Measurements from ENCODE around the gene PNLIPRP1.

Gene PNLIPRP1

DNA sequence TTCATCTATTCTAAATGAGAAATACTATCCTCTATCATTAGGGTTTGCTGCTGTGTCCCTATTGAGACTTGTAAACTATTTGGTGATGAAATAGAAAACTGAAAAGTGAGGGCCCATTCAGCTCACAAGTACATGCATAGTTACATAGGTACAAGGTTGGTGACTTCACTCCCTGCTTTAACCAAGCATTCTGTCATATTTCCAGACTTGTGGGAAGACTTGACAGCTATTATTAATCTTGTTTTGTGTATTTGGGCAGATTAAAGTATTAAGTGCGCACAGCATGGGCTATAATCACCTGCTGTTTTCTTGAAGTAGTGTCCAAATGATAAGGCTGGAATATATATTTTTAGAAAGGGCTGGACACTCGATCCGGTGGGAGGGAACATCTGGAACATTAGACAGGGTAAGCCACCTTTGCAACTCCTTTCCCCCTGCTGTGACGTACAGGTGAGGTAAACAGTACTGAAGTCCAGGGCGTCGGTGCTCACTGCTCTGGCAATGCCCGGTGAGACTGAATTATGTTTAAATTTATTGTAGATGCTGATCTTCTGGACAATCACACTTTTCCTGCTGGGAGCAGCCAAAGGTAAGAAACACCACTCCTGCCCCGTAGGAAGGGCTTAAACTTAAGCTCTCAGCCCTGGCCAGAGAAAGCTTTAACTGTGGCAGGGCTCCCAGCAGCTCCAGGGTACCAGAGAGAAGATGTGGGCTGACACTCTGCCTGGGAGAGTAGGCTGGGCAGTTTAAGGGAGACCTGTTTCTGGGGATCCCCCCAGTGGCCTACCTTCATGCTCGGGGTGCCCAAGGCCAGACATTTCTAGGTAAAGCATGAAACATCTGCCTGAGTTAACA is at the start of gene PNLIPRP1:
Gene PNLIPRP1 (plus strand): TSS at position 370 of the 855 bp plus-strand sequence. CDS start 171 bp downstream, at position 541.
- no peak for DNase-seq (ENCODE audit: low read depth in 2 of 2)

DNA sequence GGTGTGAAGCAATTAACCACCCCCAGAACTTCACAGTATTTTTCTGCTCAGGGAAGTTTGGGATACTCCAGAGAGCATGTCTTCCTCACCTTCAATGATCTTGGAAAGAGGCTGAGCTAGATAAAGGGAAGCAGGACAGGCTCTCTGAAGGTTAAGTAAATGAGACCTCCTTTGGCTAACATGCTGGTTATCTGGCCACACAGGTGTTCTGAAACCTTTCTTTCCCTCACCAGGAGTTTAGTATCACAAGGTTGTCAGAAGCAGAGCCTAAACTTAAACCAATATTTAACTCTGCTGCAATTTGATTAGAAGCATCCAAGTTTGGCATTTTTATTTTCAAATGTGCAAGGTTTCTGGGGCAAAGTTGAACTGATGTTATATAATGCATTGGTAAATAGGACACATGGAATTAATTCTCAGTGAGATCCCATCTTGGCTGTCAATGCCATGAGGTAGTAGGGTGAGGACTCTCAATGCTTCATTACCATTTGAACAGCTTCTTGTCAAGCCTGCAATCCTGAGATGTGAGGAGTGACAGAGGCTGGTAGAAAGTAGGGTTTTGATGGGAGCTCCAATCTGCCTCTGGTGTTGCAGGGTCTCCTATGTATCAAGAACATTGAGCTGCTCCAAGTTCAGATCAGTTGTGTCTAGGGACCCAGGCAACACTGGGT is 48.6 kb upstream of the PNLIPRP1 start:
- DNase-seq (ENCODE audit: low read depth in 2 of 2), result no peak

GRCh38 chr10:116545122-116545521 is 45.6 kb upstream of the PNLIPRP1 start:
- no peak for DNase-seq (ENCODE audit: low read depth in 2 of 2)

DNA sequence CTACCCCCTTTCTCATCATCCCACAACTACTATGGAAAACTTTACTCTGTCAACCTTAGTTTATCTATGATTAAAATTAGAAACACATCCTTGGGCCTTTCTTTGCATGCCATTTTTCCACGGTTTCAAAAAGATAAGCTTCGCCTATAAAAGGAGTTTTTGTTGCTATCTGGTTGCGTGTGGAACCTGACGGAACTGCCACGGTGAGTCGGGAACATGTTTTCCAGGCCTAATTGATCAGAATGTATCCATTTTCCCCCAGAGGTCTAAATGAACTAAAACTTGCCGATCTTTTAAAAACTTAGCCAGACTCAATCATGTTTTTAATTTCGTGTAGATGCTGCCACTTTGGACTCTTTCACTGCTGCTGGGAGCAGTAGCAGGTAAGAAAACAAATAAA is 45.0 kb upstream of the PNLIPRP1 start, which contains the start of gene PNLIP:
Gene PNLIP (plus strand): TSS at position 176 of the 400 bp plus-strand sequence. CDS start 162 bp downstream, at position 338.
- no peak for DNase-seq (ENCODE audit: low read depth in 2 of 2)

DNA sequence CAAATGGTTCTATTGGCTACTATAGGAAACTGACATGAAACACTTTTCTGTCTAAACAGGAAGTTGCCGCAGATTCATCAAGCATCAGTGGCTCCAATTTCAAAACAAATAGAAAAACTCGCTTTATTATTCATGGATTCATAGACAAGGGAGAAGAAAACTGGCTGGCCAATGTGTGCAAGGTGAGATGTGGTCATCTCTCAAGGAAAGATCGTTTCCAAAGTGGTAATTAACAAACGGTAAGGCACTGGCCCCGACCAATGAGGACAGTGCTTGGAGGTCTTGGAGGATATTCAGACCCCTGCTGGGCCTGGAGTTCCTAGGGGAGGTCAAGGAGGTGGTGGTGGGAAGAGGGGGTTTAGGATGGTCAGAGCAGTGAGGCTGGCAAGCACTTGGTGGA is 42.5 kb upstream of the PNLIPRP1 start:
- no peak for DNase-seq (ENCODE audit: low read depth in 2 of 2)

- DNase-seq (ENCODE audit: low read depth in 2 of 2), result no peak
Observed at GRCh38 chr10:116553378-116553980, 37.3 kb upstream of the PNLIPRP1 start.

- no peak for DNase-seq (ENCODE audit: low read depth in 2 of 2)
Observed at GRCh38 chr10:116554628-116555027, 36.1 kb upstream of the PNLIPRP1 start.

DNA sequence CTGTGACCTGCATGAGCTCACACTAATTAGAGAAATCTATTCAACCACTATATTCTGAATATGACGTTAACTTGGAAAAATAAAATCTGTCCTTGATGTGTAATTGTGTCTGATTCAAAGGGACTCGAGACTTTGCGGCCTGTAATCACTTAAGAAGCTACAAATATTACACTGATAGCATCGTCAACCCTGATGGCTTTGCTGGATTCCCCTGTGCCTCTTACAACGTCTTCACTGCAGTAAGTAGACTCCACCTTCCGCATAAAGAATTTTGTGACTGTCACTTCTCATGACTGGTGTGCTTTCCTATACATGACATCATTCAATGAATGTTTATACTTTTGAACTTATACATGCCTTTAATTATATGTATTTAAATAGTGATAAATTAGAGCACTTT is 34.9 kb upstream of the PNLIPRP1 start:
- DNase-seq (ENCODE audit: low read depth in 2 of 2), result no peak

DNA sequence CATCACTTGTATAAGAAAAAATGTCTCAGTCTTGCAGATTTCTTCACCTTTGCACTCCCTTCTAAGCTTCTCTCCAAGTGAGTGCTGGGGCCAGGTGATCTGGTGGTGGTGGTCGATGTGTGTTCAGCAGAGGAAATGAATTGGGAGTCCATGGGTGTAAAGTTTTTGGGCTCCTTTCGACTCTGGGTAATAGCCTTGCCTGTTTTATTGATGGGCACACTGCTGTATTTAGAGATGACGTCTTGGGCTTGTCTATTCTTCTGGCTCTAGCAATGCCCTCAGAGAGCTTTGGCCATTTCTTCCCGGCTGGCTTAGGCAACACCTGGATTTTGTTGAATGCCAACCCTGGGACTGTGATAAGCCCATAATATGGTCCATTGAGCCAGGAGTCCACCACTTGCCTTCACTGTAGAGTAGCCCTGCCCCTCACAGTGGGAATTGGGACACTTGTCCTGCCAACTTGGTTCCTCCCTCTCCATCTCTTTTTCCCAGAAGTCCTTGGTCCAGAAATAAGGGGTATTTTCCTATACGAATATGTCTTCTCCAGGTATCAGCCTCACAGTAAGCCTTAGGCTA is 33.4 kb upstream of the PNLIPRP1 start:
- no peak for DNase-seq (ENCODE audit: low read depth in 2 of 2)

- no peak for DNase-seq (ENCODE audit: low read depth in 2 of 2)
Observed at GRCh38 chr10:116565534-116565933, 25.2 kb upstream of the PNLIPRP1 start.

DNA sequence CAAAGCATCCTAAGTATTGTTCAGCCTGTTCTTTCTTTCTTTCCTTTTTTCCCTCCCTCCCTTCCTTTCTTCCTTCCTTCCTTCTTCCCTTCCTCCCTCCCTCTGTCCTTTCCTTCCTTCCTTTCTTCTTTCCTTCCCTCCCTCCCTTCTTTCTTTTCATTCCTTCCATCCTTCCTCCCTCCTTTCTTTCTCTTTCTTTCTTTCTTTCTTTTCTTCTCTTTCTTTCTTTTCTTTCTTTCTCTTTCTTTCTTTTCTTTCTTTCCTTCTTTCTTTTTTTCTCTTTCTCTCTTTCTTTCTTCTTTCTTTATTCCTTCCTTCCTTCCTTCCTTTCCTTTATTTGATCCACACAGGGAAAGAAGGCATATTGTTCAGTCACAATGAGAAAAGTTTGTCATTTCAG is 23.8 kb upstream of the PNLIPRP1 start:
- DNase-seq (ENCODE audit: low read depth in 2 of 2), result no peak

DNA sequence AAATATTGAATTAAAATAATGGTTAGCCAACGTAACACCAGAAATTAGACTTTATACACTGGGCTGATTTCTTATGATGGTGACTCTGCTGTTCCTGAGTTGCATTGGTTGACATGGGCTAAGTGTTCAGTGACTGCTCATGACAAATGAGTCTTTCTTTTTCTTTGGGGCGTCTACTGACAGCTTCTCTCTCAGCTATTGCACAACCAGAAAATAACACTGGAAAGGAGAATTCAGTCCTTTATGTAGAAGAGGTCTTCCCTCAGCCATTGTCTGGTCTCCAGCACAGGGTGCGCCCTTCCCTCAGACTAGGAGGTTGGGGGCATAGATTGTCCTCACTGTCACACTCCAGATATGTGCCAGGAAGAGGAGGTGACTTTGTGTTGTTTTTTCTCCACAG is 23.4 kb upstream of the PNLIPRP1 start:
- no peak for DNase-seq (ENCODE audit: low read depth in 2 of 2)

GRCh38 chr10:116574797-116575196 is 16.0 kb upstream of the PNLIPRP1 start:
- no peak for DNase-seq (ENCODE audit: low read depth in 2 of 2)

DNA sequence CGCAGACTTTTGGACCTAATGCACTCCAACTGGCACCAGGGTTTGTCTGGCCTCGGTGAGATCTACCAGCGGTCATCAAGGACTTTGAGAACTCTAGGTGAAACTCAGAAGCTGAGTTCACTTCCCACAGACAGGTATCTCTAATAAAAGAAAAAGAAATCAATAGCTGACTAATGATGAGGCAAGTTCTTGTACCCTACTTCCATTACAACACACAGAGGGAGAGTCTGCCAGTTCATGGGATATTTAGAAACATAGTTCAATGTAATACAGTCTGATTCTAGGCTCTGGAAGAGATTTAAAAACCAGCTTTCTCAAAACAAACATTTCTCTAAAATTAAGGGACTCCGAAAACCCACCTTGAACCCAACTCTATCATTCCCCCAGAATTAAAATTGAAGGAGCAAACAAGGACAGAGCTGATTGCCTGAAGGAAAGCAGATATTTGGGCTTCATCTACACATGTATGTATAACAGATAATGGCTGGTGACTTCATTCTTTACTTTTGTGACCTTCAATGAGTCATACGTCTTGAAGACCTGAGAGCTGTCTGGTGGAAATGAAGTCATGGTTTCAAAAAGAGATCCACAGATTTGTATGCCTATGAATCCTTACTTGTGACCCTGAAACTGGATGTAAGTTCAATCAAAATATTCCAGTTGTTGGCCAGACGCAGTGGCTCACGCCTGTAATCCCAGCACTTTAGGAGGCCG is 2.7 kb upstream of the PNLIPRP1 start:
- no peak for DNase-seq (ENCODE audit: low read depth in 2 of 2)

DNA sequence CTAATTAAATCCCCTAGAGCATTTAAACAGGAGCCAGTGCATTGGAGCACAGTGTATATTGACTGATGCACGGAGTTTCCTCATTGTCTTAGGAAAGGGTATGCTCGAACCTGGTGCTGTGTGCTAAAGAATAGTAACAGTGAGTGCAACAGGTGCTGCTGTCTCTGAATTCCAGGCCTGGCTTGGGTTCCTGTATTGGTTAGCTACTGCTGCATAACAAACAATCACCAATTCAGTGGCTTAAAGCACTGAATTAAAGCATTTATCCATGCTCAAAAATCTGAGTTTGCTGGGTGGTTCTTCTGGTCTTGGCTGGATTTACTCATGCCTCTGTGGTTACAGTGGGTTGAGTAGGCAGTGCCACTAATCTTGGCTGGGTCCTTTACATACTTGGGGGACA is 1.8 kb upstream of the PNLIPRP1 start:
- DNase-seq (ENCODE audit: low read depth in 2 of 2), result no peak

DNA sequence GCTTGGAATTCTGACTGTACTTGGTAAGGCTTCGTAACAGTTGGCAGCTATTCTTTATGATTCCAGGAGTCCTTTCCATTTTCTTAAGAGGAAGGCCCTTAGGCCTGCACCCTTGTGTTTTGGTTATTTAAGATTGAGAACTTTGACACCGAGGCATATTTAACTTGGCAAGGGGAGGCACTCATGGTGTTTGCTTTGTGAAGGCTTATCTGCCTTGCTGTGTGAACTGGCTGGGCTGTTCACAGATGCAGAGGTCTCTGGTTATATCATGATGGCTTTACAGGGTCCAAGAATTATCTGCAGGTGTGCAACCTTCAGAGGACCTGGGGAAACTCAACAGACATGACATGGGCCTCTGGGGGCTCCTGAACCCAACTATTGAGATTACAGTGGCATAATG is 833 bp upstream of the PNLIPRP1 start:
- DNase-seq (ENCODE audit: low read depth in 2 of 2), result no peak

DNA sequence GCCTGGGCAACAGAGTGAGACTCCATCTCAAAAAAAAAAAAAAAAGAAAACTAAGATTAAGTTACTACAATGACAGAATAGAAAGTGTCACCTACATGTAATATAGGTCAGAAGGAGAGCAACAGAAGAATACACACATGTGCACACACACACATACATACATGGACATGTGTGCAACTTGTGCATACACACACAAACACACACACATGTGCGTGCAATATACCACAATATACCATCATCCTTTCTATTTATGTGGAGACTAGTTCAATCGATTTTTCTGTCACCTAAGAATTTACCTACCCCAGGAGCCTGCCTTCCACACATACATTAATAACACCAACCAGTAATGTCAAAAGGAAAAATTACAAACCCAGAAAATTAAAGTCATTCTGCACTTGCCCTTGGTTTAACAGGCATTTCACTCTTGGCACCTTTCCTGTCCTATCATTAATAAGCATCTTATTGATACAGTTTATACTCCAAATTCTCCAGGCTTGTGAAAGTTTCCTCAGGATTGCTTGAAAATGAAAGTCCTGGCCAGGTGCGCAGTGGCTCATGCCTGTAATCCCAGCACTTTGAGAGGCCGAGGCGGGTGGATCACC is 2.5 kb downstream of the PNLIPRP1 start:
- DNase-seq (ENCODE audit: low read depth in 2 of 2), result no peak

DNA sequence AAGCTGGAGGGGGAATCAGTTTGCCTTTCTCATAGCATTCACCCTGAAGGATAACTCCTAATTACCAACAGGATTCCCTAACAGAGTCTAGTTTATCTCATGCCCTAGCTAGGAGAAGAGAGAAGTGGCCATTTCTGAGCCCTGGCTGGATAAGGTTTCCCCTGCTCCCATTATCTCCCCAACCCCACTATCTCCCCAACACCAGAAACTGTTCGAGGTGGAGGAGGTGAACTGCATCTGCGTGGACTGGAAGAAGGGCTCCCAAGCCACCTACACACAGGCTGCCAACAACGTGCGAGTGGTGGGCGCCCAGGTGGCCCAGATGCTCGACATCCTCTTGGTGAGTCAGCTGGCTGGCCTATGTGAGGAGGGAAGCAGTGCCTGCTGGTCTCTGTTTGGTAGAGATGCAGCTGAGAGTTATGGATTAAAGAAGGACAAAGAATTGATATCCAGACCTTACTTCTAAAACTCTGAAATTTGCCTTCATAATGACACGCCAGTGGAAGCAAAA is 3.8 kb downstream of the PNLIPRP1 start:
- DNase-seq (ENCODE audit: low read depth in 2 of 2), result no peak

GRCh38 chr10:116596062-116596461 is 5.3 kb downstream of the PNLIPRP1 start:
- no peak for DNase-seq (ENCODE audit: low read depth in 2 of 2)

GRCh38 chr10:116597543-116597942 is 6.8 kb downstream of the PNLIPRP1 start:
- no peak for DNase-seq (ENCODE audit: low read depth in 2 of 2)

GRCh38 chr10:116598329-116598728 is 7.6 kb downstream of the PNLIPRP1 start:
- no peak for DNase-seq (ENCODE audit: low read depth in 2 of 2)
